ENCODE measurements around the gene VAC14.
"Not testable (repeated sequence)": the region's sequence is repeated elsewhere in the genome, so short reads cannot be mapped to it uniquely, and the experiment has no call there.

The VAC14 gene

GRCh38 chr16:70679671-70680494 is 121.1 kb downstream of the VAC14 start:
- no peak for DNase-seq (ENCODE audit: low read depth)

- DNase-seq (ENCODE audit: low read depth): no peak
These were observed 121.9 kb downstream of the VAC14 start for GRCh38 chr16:70678898-70679670.

- DNase-seq (ENCODE audit: low read depth): no peak
These were observed 122.6 kb downstream of the VAC14 start for GRCh38 chr16:70678121-70678897.

DNA sequence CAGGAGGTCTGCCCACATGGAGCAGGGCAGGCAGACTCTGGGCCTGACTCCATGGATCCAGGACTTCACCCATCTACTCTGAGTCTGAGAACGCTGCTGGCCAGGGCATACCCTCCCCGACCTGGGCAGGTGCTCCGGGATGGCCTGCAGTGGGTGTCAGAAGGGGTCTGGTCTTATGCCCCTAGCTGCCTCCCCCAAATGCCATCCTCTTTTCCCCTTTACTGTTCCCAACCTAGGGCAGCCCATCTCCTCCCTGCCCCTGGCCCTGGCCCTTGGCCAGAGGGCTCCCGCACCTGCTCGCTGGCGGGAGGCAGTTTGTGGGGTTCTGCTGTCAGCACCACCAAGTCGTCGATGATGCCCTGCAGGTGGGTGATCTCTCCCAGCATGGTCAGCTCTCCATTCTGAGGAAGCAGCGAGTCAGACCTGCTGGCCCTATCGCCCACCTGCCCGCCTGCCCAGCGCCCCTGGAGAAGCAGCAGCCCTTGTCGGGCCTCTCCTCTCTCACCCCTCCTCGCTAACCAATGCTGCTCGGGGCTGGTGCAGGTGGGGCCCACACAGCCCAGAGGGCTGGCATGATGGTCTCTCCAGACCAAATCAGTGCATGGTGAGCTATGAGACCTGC is 123.3 kb downstream of the VAC14 start:
- no peak for DNase-seq (ENCODE audit: low read depth)

DNA sequence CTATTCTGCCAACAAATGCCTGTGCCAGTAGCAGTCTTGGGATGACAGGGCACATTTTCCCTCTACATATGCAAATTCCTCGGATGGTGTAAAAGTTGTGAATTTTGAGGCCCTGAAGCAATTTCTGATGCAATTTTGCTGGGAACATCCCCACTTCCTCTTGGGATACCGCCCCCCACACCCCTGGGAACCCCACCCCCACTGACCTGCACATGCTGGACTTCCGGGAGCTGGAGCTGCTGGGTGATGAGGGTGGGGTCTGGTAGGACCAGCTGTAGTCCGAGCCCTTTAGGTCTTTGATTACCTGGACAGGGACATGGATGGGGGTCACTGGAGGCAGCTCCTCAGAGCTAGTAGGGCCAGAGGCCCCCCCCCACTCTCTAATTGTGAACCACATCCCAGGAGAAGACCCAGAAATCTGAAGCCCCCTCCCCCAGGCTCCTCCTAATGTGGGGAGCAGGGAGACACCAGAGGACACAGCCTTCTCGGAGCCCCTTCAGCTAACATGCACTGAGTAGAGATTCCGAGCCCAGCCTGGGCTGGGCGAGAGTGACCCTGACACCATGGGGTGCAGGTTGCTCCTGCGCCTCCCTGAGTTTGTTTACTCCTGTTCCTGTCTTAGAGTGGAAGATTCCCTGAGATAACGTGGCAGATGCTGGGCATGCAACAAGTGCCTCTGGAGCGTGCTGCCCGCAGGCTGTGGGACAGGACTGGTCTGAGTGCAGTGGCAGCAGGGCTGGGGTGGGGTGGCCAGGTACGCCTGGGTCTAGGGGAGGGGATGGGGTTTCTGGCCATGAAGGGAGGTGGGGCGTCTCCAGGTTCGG is 124.1 kb downstream of the VAC14 start:
- DNase-seq (ENCODE audit: low read depth): no peak

GRCh38 chr16:70675851-70676513 is 125.0 kb downstream of the VAC14 start:
- no peak for DNase-seq (ENCODE audit: low read depth)

DNA sequence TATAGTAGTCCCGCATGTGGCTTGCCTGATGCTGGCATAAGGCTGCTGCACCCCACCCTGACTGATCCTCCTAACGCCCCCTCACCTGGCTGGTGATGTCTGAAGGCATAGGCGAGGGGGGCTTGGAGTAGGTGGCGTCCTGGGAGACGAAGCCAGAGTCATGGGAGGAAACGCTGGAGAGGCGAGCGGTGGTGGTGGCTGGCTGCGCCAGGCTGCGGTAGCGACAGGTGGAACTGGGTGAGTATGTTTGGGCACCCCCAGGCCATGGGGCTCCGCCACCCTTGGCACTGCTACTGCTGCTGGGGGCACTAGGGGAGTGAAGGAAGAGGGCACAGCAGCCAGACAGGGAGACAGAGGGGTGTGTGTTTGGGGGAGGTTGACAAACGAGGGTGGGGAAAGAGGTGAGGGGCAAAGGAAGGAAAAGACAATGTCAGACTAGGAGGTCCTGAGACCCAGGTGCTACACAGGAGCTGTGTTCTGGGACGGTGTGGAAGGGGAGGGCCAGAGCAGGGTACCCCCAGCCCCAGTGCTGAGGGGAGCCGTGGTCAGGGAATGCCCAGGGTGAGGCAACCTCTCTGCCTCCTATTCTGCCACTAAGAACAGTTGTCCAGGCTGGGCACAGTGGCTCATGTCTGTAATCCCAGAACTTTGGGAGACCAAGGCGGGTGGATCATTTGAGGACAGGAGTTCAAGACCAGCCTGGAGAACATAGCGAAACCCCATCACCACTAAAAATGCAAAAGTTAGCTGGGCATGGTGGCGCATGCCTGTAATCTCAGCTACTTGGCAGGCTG is 126.5 kb downstream of the VAC14 start:
- DNase-seq (ENCODE audit: low read depth): no peak

- not testable (repeated sequence) for DNase-seq (ENCODE audit: low read depth)
These were observed 130.0 kb downstream of the VAC14 start for GRCh38 chr16:70670938-70671337.

GRCh38 chr16:70670175-70670574 is 130.8 kb downstream of the VAC14 start:
- DNase-seq (ENCODE audit: low read depth): no peak

DNA sequence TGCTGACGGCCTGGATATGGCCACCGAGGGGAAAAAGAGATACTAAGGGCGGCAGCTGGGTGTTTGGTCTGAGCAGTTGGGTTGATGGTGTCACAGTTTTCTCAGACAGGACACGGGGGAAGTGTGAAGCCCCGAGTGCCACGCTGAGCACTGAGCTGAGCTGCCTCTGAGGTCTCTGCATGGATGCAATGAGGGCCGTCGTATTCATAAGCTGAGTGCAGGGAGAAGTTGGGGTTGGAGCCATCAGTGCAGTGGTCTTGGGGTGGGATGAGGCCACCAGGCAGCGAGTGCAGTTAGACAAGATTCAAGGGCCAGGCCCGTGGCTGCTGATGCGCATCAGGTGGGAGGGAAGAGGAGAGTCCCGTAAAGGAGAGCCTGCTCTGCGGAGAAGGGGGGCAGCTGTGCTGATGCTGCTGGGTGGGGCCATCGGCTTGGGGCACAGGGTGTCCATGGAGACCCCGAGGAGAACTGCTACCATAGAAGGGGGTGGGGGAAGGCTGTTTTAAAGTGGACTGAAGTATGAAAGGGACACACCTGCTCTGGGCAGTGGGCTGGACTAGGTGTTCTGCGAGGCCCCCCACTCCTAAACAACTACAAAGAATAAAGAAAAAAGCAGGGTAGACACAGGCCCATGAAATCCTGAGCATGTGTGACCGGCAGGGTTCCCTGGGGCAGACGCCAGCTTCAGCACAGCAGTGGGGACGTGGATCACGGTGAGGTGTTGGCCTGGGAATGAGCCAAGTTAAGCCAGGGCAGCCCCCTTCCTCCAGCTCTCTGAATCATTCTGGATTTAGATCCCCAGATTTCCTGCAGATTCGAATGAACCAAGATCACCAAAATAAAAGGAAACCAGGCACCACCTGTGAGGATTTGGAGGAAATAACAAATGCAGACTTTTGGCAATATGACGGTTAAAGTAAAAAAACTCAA is 134.9 kb downstream of the VAC14 start:
- no peak for DNase-seq (ENCODE audit: low read depth)

- no peak for DNase-seq (ENCODE audit: low read depth)
These were observed 135.8 kb downstream of the VAC14 start for GRCh38 chr16:70665113-70665694.

- DNase-seq (ENCODE audit: low read depth): no peak
These were observed 136.4 kb downstream of the VAC14 start for GRCh38 chr16:70664325-70665112.

DNA sequence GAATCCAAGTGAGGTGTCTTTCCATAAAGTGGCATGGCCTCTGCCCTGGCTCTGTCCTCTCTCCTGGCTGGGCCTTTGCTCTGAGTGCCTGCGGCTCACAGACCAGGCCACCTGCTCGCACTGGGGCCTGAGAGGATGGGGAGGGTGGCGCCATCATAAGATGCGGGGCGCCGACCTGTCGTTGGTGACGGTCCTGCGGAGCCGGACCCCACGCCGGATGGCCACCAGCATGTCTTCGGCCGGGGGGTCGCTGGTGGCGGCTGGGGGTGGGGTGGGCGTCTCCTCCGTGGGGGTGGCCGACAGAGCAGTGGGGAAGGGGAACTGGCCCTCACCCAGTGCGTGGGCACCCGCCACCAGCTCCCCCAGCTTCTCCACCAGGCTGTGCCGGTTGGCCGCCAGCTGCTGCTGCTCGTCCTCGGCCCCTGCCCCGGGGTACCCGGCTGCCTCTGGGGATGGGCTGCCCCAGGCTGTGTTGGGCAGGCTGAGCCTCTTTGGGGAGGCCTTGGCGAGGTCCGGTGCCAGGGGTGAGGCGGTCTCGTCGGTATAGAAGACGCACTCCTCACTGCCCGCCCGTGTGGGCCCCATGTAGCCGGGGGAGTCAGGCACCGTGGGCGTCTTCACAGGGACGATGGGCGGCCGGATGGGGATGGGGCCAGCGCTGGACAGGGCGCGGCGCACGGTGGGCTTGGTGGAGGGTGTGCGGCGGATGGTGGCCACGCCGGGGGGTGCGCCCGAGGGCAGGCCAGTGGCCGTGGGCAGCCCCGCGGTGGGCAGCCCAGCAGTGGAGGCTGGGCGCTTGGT is 137.2 kb downstream of the VAC14 start:
- no peak for DNase-seq (ENCODE audit: low read depth)

DNA sequence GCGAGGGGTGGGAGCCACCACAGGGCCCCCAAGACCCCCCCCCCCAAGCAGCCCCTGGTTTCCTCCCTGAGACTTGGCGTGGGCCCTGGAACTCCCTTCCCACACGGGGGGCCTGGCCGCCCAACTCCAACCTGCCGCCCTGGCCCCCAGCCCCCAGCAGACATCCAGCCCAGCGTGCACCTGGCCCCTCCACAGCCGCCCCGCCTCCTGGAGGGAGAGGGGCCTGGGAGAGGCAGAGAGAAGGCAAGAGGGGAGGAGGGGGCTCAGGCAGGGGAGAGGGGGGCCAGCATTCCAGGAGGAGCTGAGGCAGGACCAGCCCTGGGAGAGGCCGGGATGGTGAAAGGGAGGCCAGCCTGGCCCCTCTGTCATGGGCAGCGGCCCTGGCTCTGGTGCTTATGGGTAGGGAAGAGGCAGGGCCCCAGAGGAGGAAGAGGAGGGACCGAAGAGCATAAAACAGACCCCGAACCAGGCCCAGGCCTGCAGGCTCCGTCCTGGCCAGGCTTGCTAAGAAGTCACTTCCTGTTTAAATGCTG is 137.9 kb downstream of the VAC14 start:
- DNase-seq (ENCODE audit: low read depth): no peak

DNA sequence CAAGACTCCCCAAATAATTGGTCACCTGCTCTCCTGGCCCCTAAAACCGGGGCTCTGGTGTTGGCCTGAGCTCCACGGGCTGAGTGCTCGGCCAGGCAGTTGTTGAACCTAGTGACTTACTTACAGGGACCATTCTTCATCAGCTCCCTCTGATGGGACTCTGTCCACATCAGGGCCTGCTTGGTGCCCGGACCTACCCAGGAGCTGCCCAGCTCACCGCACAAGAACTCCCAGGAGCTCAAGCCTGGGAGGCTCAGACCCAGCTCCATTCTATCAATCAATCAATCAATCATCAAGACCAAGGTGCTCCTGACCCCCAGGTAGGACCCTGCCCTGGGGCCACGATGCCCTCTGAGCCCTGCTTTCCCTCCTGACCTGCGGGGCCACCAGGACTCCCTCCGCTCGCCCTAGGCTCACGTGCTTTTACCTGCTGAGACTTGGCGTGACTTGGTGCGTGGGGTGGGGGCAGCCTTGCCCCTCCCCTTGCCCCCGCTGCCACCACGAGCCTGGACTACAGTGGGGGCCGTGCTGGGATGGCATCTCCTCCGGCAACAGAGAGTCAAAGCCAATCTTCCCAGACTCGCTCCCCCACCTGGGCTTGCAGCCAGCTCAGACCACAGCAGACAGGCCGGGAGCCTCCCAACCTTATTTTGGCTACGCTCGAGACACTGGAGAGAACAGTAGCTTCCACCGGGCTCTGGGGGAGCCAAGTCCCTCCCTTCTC is 138.9 kb downstream of the VAC14 start:
- DNase-seq (ENCODE audit: low read depth): no peak

GRCh38 chr16:70661534-70661917 is 139.4 kb downstream of the VAC14 start:
- no peak for DNase-seq (ENCODE audit: low read depth)

Data from stimulated activated CD8-positive, alpha-beta memory T cell treated with anti-CD3 and anti-CD28 coated beads, Interleukin-15, amount 100 ng/mL, for 24 hours (primary cell).